DMS79 (cell line): Measurements from ENCODE around the gene KCNH4.

ENCODE experiments used
- DNase-seq: peaks from one replicate; lab custom pipeline; 2025; lab: John Stamatoyannopoulos, UW

KCNH4 gene

GRCh38 chr17:42136654-42137051, 44.3 kb downstream of the KCNH4 start:
- no peak for DNase-seq

DNA sequence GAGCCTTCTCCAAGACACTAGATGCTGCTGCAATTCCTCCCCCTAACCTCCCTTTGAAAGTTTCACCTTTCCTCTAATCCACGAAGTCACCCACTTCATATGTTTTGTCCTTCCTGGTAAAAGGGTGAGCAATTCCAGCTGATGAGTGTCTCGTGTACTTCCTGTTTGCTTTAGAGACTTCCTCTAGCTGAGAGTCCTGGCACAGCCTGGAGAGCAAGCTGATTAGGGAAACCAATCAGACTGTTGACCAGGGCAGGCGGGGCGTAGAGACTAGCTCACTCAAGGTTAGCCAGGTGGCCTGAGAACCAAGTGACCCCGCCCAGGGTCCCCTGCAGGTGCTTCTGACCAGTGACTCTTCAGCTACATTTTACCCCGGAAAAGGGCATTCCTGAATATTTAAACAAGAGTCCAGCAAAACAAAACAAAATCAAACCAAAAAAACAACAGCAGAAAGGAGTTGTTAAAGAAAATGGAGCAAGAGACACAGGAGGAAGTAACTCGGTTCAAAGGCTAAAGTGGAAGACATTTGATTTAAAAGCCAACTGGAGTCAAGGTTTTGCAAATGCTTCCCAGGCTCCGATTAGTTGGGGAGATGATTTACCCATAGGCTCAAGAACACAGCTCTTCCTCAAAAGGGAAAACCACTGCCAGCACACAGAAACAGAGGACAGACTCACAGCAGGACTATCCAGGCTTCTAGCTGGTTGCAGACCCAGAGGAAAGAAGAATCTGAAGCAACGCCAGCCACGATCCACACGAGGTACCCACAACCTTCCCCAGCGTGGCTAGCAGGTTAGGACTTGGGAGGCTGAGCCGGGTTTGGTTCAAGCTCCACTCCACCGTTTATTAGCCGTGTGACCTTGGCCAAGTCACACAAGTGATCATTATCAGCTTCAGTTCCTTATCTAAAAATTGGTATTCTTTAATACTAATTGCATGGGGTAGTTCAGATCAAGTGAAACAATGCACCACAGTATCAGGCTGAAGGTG, 45.0 kb downstream of the KCNH4 start:
- DNase-seq, result no peak

DNA sequence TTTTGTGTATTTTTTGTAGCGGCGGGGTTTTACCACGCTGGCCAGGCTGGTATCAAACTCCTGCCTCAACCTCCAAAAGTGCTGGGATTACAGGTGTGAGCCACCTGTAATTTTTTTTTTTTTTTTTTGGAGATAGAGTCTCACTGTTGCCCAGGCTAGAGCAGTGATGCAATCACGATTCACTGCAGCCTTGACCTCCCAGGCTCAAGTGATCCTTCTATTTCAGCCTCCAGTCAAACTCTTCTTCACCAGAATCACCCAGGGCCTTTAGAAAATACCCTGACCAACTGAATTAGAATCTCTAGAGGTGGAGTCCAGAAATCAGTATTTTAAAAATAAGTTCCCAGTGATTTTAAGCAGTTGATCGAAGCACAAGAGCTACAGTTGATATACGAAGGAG, 45.8 kb downstream of the KCNH4 start:
- DNase-seq, result no peak

GRCh38 chr17:42133461-42134041, 47.4 kb downstream of the KCNH4 start:
- DNase-seq, result peak; percentile 93

GRCh38 chr17:42132941-42133340, 48.0 kb downstream of the KCNH4 start:
- peak; percentile 93 for DNase-seq

GRCh38 chr17:42131981-42132432, 48.9 kb downstream of the KCNH4 start:
- no peak for DNase-seq

GRCh38 chr17:42131232-42131631, 49.7 kb downstream of the KCNH4 start:
- no peak for DNase-seq

- no peak for DNase-seq
These were observed 50.5 kb downstream of the KCNH4 start for GRCh38 chr17:42130310-42130936.

- no peak for DNase-seq
These were observed 51.7 kb downstream of the KCNH4 start for GRCh38 chr17:42129109-42129837.

GRCh38 chr17:42127414-42127813, 53.5 kb downstream of the KCNH4 start:
- no peak for DNase-seq

- DNase-seq, result no peak
These were observed 54.1 kb downstream of the KCNH4 start for GRCh38 chr17:42126836-42127235.

- DNase-seq, result no peak
These were observed 55.4 kb downstream of the KCNH4 start for GRCh38 chr17:42125565-42125964.

DNA sequence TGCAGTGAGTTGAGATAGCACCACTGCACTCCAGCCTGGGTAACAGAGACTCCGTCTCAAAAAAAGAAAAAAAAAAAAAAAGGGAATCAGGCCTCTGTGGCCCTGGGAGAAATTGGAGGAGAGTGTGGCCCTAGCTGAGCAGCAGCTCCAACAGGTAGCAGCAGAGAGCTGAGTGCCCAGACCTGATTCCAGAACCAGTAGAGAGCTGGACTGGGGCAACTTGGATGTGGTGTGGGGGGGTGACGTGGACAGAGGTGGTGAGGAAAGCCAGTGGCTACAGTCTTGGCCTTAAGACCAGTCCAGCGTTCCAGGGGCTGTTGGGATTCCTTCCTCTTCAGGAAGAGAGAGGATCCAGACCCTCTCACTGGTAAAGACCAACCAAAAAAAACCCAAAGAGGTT, 56.7 kb downstream of the KCNH4 start:
- DNase-seq, result no peak

DNA sequence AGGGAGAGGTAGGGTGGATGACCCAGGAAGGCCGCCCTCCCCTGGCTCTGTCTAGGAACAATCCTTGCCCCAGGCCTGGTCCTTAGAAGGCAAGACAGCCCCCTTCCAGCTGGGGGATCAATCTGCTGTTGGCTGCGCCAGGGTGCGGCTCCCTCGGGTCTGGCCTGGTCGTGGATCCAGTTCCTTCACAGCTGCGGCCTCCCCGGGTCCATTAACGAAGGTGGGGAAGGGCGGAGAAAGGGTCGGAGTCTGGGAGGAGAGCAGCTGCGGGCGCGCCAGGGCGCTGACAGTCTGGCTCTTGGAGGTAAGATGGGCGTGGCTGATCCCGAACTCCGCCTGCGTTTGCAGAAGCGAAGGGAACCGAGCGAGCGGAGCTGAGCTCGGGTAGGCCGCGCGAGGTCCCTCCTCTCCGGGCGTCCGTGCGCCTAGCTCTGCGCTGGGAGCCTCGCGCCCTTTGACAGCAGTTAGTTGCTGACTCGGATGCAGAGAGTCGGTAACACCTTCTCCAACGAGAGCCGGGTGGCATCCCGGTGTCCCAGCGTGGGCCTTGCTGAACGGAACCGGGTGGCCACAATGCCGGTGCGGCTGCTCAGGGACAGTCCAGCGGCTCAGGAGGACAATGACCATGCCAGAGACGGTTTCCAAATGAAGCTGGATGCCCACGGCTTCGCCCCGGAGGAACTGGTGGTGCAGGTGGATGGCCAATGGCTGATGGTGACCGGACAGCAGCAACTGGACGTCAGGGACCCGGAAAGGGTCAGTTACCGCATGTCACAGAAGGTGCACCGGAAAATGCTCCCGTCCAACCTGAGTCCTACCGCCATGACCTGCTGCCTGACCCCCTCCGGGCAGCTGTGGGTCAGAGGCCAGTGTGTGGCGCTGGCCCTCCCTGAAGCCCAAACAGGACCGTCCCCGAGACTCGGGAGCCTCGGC, 58.3 kb downstream of the KCNH4 start, which contains the start of gene HSPB9:
TSS of gene HSPB9 (plus strand) at position 434 of the 933 bp plus-strand sequence. CDS start at position 481, 47 bp downstream.
- peak; percentile 48 for DNase-seq

GRCh38 chr17:42120770-42121769, 59.9 kb downstream of the KCNH4 start, which contains the start of gene KAT2A:
Gene KAT2A (minus strand): TSS chr17:42121367. CDS start chr17:42121304, 63 bp downstream.
- DNase-seq, result peak; percentile 48

DNA sequence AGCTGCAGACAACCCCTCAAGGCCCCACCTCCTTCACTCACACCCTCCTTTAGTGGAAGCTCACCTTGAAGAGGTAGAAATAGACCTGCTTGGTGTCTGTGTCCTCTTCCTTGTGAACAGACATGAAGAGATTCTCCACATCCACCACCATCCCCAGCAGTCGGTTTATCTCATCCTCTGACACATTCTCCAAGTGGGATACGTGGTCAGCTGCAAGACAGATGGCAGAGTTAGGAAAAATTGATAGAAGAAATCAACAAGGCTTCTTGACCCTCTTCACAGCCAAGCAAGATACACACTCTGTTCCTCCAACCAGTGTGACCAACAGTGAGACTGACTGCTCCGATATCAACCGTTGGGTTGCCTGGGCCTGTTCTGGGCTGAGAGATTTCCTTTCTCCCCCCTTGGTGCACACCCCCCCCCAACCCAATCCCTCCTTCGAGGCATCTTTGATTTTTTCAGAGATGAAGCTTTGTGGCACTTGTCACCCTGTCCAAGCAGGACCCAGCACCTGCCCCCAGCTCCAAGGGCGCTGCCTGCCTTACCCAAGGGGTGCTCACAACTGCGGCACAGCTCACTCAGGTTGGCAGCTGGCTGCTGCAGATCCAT, 60.7 kb downstream of the KCNH4 start:
- DNase-seq, result no peak

- no peak for DNase-seq
These were observed 61.6 kb downstream of the KCNH4 start for GRCh38 chr17:42119301-42119700.

GRCh38 chr17:42118545-42118944, 62.4 kb downstream of the KCNH4 start:
- no peak for DNase-seq

DNA sequence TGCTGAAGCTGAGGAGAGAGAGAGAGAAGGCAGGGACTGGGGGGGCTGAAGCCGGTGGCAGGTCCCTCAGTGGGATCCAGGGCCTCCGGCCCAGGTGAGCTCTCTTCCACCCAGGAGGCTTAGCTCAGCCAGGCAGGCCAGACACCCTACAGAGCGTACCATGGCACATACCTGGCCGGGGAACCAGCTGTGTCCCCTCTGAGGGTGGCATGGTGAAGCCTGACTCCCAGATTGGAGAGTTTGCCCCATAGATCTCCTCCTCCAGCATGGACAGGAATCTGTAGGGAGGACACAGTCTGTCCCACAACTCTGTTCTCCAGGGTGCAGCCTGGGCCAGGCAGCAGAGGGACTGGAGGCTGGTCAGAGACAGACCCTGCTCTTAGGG, 62.8 kb downstream of the KCNH4 start:
- DNase-seq, result no peak
